IPS-18a (cell line): ENCODE results near the gene PCDHB2.
"Not testable (repeated sequence)": the region's sequence is repeated elsewhere in the genome, so short reads cannot be mapped to it uniquely, and the experiment has no call there.

Experiments
- H3K27ac ChIP-seq: one replicate; pipeline ENCODE4 v1.5.1; 2013; ENCODE audit warnings: low read length
- H3K27me3 ChIP-seq: one replicate; pipeline ENCODE4 v1.6.1; 2013; ENCODE audit warnings: mild to moderate bottlenecking, low read length; ENCODE audit not compliant: control insufficient read depth, insufficient read depth
- H3K36me3 ChIP-seq: one replicate; pipeline ENCODE4 v1.6.1; 2013; ENCODE audit warnings: low read depth, low read length; ENCODE audit not compliant: control insufficient read depth
- H3K4me1 ChIP-seq: one replicate; pipeline ENCODE4 v1.6.1; 2013; ENCODE audit warnings: low read depth, low read length; ENCODE audit not compliant: control insufficient read depth
- H3K4me3 ChIP-seq: one replicate; pipeline ENCODE4 v1.5.1; 2013; ENCODE audit warnings: low read length
- H3K9ac ChIP-seq: one replicate; pipeline ENCODE4 v1.6.1; 2013; ENCODE audit warnings: mild to moderate bottlenecking, low read length, moderate library complexity
- H3K9me3 ChIP-seq: one replicate; pipeline ENCODE4 v1.6.1; 2013; ENCODE audit warnings: low read depth, low read length; ENCODE audit not compliant: control insufficient read depth

Gene PCDHB2

GRCh38 chr5:141094481-141095262 is at the start of gene PCDHB2:
TSS of gene PCDHB2 (plus strand) at chr5:141094615. CDS start at chr5:141094791, 176 bp downstream.
- Histone ChIP-seq H3K36me3 (no peaks in the 10 kb centered on the region), H3K4me3 (peak within 1 kb of the TSS; percentile 95), H3K27me3 (no peaks in the 10 kb centered on the region), H3K9me3 (no peaks in the 10 kb centered on the region), H3K4me1 (no peaks in the 10 kb centered on the region), H3K9ac (peak within 1 kb of the TSS; percentile 97), H3K27ac (peak within 1 kb of the TSS; percentile 85)

- Histone ChIP-seq H3K9ac (peak within 1 kb of the TSS; percentile 31), H3K27ac (no peak within 1 kb of the TSS), H3K9me3 (no peaks in the 10 kb centered on the region), H3K4me3 (peak within 1 kb of the TSS; percentile 96), H3K36me3 (no peaks in the 10 kb centered on the region), H3K27me3 (peaks cover 39% of the 10 kb centered on the region), H3K4me1 (peaks cover 11% of the 10 kb centered on the region)
Observed at GRCh38 chr5:141050622-141051520, 43.5 kb upstream of the PCDHB2 start, which contains the start of gene PCDHB1. TSS of gene PCDHB1 (plus strand) at chr5:141051374. CDS start at chr5:141051471, 97 bp downstream.

DNA sequence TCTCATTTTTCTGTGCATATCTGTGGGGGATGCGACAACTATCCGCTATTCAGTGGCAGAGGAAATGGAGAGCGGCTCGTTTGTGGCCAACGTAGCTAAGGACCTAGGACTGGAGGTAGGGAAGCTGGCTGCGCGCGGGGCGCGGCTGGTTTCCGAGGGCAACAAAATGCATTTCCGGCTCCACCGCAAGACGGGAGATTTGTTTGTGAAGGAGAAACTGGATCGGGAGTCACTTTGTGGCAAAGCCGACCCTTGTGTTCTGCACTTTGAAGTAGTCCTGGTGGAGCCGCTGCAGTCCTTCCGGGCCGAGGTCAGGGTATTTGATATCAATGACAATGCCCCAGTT is 42.9 kb upstream of the PCDHB2 start:
- H3K4me3 ChIP-seq: peak overlapping the region; percentile 96
- peak overlapping the region; percentile 31 for H3K9ac ChIP-seq
- no peak overlapping the region for H3K27ac ChIP-seq
- peaks cover 11% of the 10 kb centered on the region for H3K4me1 ChIP-seq
- H3K27me3 ChIP-seq: peaks cover 39% of the 10 kb centered on the region
- no peaks in the 10 kb centered on the region for H3K36me3 ChIP-seq
- H3K9me3 ChIP-seq: no peaks in the 10 kb centered on the region

DNA sequence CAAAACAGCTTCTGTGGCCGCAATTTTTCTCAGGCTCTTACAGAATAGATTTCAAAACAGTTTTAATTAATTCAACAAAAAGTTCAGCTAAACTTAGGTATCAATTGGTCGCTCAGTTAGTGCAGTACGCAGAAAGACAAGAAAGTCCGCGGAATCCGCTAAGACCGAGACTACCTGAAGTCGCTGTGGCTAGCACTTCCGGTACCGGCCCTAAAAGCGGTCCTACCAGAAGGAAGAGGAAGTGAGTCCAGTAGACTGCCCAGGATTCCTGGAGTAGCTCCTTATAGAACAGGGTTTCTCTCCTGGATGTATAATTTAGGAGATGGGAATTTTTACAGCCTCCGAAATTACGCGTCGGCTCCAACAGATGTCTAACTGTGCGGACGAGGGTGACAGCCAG is 16.6 kb upstream of the PCDHB2 start:
- no peaks in the 10 kb centered on the region for H3K9me3 ChIP-seq
- no peak overlapping the region for H3K4me3 ChIP-seq
- no peak overlapping the region for H3K27ac ChIP-seq
- H3K36me3 ChIP-seq: no peaks in the 10 kb centered on the region
- H3K4me1 ChIP-seq: no peaks in the 10 kb centered on the region
- no peaks in the 10 kb centered on the region for H3K27me3 ChIP-seq
- no peak overlapping the region for H3K9ac ChIP-seq

- Histone ChIP-seq H3K36me3 (no peaks in the 10 kb centered on the region), H3K9me3 (no peaks in the 10 kb centered on the region), H3K27ac (no peak overlapping the region), H3K27me3 (no peaks in the 10 kb centered on the region), H3K4me1 (no peaks in the 10 kb centered on the region), H3K4me3 (no peak overlapping the region), H3K9ac (no peak overlapping the region)
Observed at GRCh38 chr5:141082228-141082627, 12.2 kb upstream of the PCDHB2 start.

GRCh38 chr5:141084487-141084989 is 9.9 kb upstream of the PCDHB2 start:
- H3K9ac ChIP-seq: peak overlapping the region; percentile 34
- H3K4me3 ChIP-seq: peak overlapping the region; percentile 53
- no peaks in the 10 kb centered on the region for H3K4me1 ChIP-seq
- H3K9me3 ChIP-seq: no peaks in the 10 kb centered on the region
- no peak overlapping the region for H3K27ac ChIP-seq
- no peaks in the 10 kb centered on the region for H3K27me3 ChIP-seq
- no peaks in the 10 kb centered on the region for H3K36me3 ChIP-seq

DNA sequence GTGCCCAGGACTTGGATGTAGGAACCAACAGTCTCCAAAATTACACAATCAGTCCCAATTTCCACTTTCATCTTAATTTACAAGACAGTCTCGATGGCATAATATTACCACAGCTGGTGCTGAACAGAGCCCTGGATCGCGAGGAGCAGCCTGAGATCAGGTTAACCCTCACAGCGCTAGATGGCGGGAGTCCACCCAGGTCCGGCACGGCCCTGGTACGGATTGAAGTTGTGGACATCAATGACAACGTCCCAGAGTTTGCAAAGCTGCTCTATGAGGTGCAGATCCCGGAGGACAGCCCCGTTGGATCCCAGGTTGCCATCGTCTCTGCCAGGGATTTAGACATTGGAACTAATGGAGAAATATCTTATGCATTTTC is 837 bp downstream of the PCDHB2 start:
- no peaks in the 10 kb centered on the region for H3K36me3 ChIP-seq
- H3K27ac ChIP-seq: no peak overlapping the region
- H3K27me3 ChIP-seq: no peaks in the 10 kb centered on the region
- peak overlapping the region; percentile 95 for H3K4me3 ChIP-seq
- no peaks in the 10 kb centered on the region for H3K4me1 ChIP-seq
- H3K9me3 ChIP-seq: peaks cover under 1% of the 10 kb centered on the region
- peak overlapping the region; percentile 97 for H3K9ac ChIP-seq

DNA sequence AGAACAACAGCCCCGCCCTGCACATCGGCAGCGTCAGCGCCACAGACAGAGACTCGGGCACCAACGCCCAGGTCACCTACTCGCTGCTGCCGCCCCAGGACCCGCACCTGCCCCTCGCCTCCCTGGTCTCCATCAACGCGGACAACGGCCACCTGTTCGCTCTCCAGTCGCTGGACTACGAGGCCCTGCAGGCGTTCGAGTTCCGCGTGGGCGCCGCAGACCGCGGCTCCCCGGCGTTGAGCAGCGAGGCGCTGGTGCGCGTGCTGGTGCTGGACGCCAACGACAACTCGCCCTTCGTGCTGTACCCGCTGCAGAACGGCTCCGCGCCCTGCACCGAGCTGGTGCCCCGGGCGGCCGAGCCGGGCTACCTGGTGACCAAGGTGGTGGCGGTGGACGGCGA is 1.8 kb downstream of the PCDHB2 start:
- not testable (repeated sequence) for H3K9ac ChIP-seq, H3K9me3 ChIP-seq, H3K36me3 ChIP-seq, H3K4me1 ChIP-seq, H3K27ac ChIP-seq, H3K27me3 ChIP-seq, H3K4me3 ChIP-seq

GRCh38 chr5:141096586-141096985 is 2.2 kb downstream of the PCDHB2 start:
- H3K27me3 ChIP-seq, H3K4me3 ChIP-seq, H3K9me3 ChIP-seq, H3K36me3 ChIP-seq, H3K4me1 ChIP-seq, H3K9ac ChIP-seq, H3K27ac ChIP-seq: not testable (repeated sequence)

GRCh38 chr5:141100243-141100805 is 5.9 kb downstream of the PCDHB2 start, which contains the start of gene PCDHB3:
TSS of gene PCDHB3 (plus strand) at chr5:141100473. CDS start at chr5:141100650, 177 bp downstream.
- Histone ChIP-seq H3K9me3 (peaks cover 4% of the 10 kb centered on the region), H3K36me3 (peaks cover 4% of the 10 kb centered on the region), H3K4me3 (peak within 1 kb of the TSS; percentile 22), H3K4me1 (no peaks in the 10 kb centered on the region), H3K27me3 (no peaks in the 10 kb centered on the region), H3K9ac (no peak within 1 kb of the TSS), H3K27ac (no peak within 1 kb of the TSS)

GRCh38 chr5:141101059-141101458 is 6.6 kb downstream of the PCDHB2 start:
- Histone ChIP-seq H3K4me3 (peak overlapping the region; percentile 22), H3K9ac (no peak overlapping the region), H3K27me3 (no peaks in the 10 kb centered on the region), H3K9me3 (peaks cover 4% of the 10 kb centered on the region), H3K27ac (no peak overlapping the region), H3K36me3 (peaks cover 4% of the 10 kb centered on the region), H3K4me1 (no peaks in the 10 kb centered on the region)
